Measurements from ENCODE around the gene MAPK7.

DNA sequence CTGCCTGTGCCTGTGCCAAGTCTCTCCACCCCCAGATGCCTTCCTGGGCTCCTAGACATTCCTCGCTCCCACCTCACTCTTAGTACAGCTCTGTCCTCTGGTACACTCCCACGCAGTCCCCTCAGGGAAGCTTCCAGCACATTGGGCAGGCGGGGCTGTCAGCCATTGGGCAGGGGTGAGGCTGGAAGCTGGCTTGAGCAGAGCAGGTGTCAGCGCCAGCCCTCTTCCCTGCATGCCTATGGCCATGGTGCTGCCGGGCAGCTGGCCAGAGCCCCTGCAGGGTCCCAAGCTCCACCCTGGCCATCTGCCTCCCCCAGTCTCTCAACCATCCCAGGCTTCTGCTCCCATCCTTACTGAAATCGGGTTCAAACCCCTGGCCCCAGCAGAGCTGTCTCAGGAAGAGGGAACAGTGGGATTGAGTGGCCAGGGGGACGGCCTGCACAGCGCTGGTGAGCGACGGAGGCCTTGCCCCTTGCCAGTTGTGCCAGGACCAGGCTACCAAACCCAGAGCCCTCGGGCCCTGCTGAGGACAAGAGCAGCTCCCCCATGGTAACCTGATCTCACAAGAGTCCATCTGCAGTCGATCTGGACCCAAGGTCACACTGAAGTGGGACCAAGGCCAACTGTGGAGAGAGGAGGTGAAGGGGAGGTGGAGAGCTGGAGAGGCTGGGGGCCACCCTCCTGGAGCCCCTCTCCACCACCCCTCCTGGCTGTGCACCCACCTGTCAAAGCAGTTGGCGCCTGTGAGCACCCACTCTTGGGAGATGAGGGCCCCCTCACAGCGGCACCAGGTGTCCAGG, 13.4 kb upstream of the MAPK7 start:
- TF ChIP-seq RAD21 (IDR thresholded peaks at IDR 0.05; ENCODE audit: low read length): no peak
- no peak for TF ChIP-seq ZBTB33 (IDR thresholded peaks at IDR 0.05; ENCODE audit: borderline replicate concordance, low read depth)
- TF ChIP-seq CTCF (IDR thresholded peaks at IDR 0.05): no peak
- TF ChIP-seq JUND (IDR thresholded peaks at IDR 0.05): no peak
- TF ChIP-seq SMC3 (IDR thresholded peaks at IDR 0.05; ENCODE audit: low read depth, low read length): no peak
- TF ChIP-seq YY1 (IDR thresholded peaks at IDR 0.05; ENCODE audit: low read depth): no peak
- TF ChIP-seq POLR2AphosphoS5 (IDR thresholded peaks at IDR 0.05; ENCODE audit: low read depth, low read length): no peak
- no peak for TF ChIP-seq EP300 (IDR thresholded peaks at IDR 0.05; ENCODE audit: borderline replicate concordance in 1 of 2, low read depth in 1 of 2, low read length in 1 of 2)
- TF ChIP-seq TAF1 (IDR thresholded peaks at IDR 0.05; ENCODE audit: borderline replicate concordance, low read depth, low read length): no peak
- TF ChIP-seq, protein P1, sequence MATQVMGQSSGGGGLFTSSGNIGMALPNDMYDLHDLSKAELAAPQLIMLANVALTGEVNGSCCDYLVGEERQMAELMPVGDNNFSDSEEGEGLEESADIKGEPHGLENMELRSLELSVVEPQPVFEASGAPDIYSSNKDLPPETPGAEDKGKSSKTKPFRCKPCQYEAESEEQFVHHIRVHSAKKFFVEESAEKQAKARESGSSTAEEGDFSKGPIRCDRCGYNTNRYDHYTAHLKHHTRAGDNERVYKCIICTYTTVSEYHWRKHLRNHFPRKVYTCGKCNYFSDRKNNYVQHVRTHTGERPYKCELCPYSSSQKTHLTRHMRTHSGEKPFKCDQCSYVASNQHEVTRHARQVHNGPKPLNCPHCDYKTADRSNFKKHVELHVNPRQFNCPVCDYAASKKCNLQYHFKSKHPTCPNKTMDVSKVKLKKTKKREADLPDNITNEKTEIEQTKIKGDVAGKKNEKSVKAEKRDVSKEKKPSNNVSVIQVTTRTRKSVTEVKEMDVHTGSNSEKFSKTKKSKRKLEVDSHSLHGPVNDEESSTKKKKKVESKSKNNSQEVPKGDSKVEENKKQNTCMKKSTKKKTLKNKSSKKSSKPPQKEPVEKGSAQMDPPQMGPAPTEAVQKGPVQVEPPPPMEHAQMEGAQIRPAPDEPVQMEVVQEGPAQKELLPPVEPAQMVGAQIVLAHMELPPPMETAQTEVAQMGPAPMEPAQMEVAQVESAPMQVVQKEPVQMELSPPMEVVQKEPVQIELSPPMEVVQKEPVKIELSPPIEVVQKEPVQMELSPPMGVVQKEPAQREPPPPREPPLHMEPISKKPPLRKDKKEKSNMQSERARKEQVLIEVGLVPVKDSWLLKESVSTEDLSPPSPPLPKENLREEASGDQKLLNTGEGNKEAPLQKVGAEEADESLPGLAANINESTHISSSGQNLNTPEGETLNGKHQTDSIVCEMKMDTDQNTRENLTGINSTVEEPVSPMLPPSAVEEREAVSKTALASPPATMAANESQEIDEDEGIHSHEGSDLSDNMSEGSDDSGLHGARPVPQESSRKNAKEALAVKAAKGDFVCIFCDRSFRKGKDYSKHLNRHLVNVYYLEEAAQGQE (IDR thresholded peaks at IDR 0.05; ENCODE audit: low read depth, low read length): no peak
- no peak for TF ChIP-seq TEAD4 (IDR thresholded peaks at IDR 0.05; ENCODE audit: borderline replicate concordance, insufficient read depth)
- no peak for TF ChIP-seq RCOR1 (IDR thresholded peaks at IDR 0.05; ENCODE audit: low read length)
- no peak for TF ChIP-seq EZH2phosphoT487 (IDR thresholded peaks at IDR 0.05; ENCODE audit: borderline replicate concordance, low read depth)
- no peak for TF ChIP-seq MAX (IDR thresholded peaks at IDR 0.05; ENCODE audit: low read depth)

Data from SK-N-SH (cell line).